Measurements from ENCODE around the gene FOXD3. TPM values are rescaled to one million over a fixed set of nuclear protein-coding genes. Genes with fewer than 3 reads are reported as not detected.

The FOXD3 gene
- total and polyA plus RNA-seq, 4 donors = under 0.01 to 0.05 TPM; not detected in 2

DNA sequence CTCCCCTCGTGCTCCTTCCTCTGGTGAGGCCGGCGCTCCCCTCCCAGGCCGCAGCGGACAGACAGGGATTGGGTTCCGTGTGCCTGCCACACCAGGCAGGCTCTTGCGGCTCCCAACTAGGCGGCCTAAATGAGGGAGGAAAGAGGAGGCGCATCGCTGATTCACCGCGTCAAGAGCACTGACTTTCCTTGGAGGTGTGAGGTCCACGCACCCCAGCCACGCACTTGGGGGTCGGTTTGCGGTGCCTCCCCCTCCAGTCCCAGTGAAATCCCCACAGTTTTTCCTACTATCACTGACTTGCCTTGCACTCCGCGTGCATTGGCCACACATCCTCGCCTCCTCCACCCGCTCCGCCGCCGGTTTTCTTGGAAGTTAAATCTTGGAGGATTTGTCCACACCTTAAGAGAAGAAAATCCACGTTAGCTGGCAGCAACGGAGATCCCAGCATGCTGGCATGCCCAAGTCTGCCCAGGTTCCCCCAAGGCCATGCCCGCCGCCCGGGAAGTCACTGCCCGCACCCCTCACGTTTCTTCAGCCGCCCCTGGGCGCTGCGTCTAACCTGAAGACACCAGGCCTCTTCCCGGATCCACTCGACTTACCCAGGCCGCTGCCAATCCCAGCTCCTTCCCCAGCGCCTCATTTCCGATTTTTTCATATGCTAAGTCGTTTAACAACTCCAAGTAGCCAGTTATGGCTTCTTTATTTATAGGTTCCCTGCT, 1.1 kb upstream of the FOXD3 start:
- H3K9me3 ChIP-seq (ENCODE audit: control insufficient read depth in 4 of 4, low read length in 3 of 4) = peaks cover 0 to 21% (median under 1%) of the 10 kb centered on the region in 4 donors
- peaks cover 10 to 31% (median 19%) of the 10 kb centered on the region in 4 donors for H3K27me3 ChIP-seq (ENCODE audit: control insufficient read depth in 4 of 4, insufficient read depth in 4 of 4, low read length in 3 of 4)
- DNase-seq (ENCODE audit: low spot score) = no peak
- H3K27ac ChIP-seq (ENCODE audit: low read depth in 1 of 2, low read length in 2 of 2) = no peak overlapping the region
- no peak for TF ChIP-seq GABPA (IDR thresholded peaks at IDR 0.05 in 1 of 2, conservative IDR thresholded peaks at IDR 0.05 in 1 of 2)
- TF ChIP-seq TAF1 (conservative IDR thresholded peaks at IDR 0.05) = no peak
- no peak for TF ChIP-seq ATF3 (IDR thresholded peaks at IDR 0.05)
- no peak for TF ChIP-seq NR2F2 (IDR thresholded peaks at IDR 0.05)
- TF ChIP-seq HNF4A (conservative IDR thresholded peaks at IDR 0.05) = no peak
- no peak for TF ChIP-seq EGR1 (IDR thresholded peaks at IDR 0.05; ENCODE audit: low read depth in 2 of 2)
- no peak for TF ChIP-seq JUND (IDR thresholded peaks at IDR 0.05)
- no peak for TF ChIP-seq RXRA (IDR thresholded peaks at IDR 0.05)
- no peak for TF ChIP-seq REST (IDR thresholded peaks at IDR 0.05)
- TF ChIP-seq FOXA2 (IDR thresholded peaks at IDR 0.05) = no peak
- H3K9ac ChIP-seq (ENCODE audit: low read depth in 1 of 2, low read length in 2 of 2) = no peak overlapping the region
- 12% methylated on average over 39 of the region's 39 CpGs for WGBS
- H3K36me3 ChIP-seq (ENCODE audit: control insufficient read depth in 4 of 4, insufficient read depth in 3 of 4, low read depth in 1 of 4, low read length in 3 of 4) = no peaks in the 10 kb centered on the region
- H3K4me1 ChIP-seq (ENCODE audit: control insufficient read depth in 4 of 4, insufficient read depth in 4 of 4, low read length in 3 of 4) = peaks cover 4 to 38% (median 27%) of the 10 kb centered on the region in 4 donors
- no peak overlapping the region for H3K4me3 ChIP-seq (ENCODE audit: low read depth in 1 of 3, low read length in 3 of 3)

DNA sequence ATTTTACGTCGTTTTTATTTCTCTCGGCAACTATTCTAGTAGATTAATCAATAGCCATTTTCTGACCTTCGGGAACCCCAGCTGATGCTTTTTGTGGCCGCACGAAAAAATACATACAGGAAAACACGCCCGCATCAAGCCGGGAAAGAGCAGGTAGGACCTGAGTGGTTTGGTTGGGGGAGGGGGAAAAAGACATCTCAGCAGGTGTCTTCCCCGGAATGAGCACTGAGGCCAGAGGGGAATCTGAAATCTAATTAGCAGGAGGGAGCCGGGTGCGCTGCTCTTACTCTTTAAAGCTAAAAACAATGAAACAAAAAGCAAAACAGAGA, 618 bp upstream of the FOXD3 start:
- TF ChIP-seq REST (IDR thresholded peaks at IDR 0.05) (no peak), HNF4A (conservative IDR thresholded peaks at IDR 0.05) (no peak), HNF4G (IDR thresholded peaks at IDR 0.05) (no peak), NR2F2 (IDR thresholded peaks at IDR 0.05) (no peak), RAD21 (IDR thresholded peaks at IDR 0.05) (no peak), GABPA (IDR thresholded peaks at IDR 0.05 in 1 of 2, conservative IDR thresholded peaks at IDR 0.05 in 1 of 2) (no peak), EGR1 (IDR thresholded peaks at IDR 0.05; ENCODE audit: low read depth in 2 of 2) (no peak), JUND (IDR thresholded peaks at IDR 0.05) (no peak), SP1 (IDR thresholded peaks at IDR 0.05) (no peak), FOXA1 (IDR thresholded peaks at IDR 0.05) (no peak), ATF3 (IDR thresholded peaks at IDR 0.05) (no peak), YY1 (IDR thresholded peaks at IDR 0.05) (no peak), FOXA2 (IDR thresholded peaks at IDR 0.05) (no peak), MAX (IDR thresholded peaks at IDR 0.05) (no peak), TAF1 (conservative IDR thresholded peaks at IDR 0.05) (no peak), RXRA (IDR thresholded peaks at IDR 0.05) (no peak)
- TF ChIP-seq, protein P1, sequence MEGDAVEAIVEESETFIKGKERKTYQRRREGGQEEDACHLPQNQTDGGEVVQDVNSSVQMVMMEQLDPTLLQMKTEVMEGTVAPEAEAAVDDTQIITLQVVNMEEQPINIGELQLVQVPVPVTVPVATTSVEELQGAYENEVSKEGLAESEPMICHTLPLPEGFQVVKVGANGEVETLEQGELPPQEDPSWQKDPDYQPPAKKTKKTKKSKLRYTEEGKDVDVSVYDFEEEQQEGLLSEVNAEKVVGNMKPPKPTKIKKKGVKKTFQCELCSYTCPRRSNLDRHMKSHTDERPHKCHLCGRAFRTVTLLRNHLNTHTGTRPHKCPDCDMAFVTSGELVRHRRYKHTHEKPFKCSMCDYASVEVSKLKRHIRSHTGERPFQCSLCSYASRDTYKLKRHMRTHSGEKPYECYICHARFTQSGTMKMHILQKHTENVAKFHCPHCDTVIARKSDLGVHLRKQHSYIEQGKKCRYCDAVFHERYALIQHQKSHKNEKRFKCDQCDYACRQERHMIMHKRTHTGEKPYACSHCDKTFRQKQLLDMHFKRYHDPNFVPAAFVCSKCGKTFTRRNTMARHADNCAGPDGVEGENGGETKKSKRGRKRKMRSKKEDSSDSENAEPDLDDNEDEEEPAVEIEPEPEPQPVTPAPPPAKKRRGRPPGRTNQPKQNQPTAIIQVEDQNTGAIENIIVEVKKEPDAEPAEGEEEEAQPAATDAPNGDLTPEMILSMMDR (IDR thresholded peaks at IDR 0.05; ENCODE audit: low read depth, low read length, missing input control) = no peak
- Histone ChIP-seq H3K27ac (ENCODE audit: low read depth in 1 of 2, low read length in 2 of 2) (no peak overlapping the region), H3K27me3 (ENCODE audit: control insufficient read depth in 4 of 4, insufficient read depth in 4 of 4, low read length in 3 of 4) (peaks cover 10 to 32% (median 19%) of the 10 kb centered on the region in 4 donors), H3K4me3 (ENCODE audit: low read depth in 1 of 3, low read length in 3 of 3) (peak overlapping the region in 2 of 3 donors; percentile 49 to 56), H3K4me1 (ENCODE audit: control insufficient read depth in 4 of 4, insufficient read depth in 4 of 4, low read length in 3 of 4) (peaks cover 4 to 38% (median 27%) of the 10 kb centered on the region in 4 donors), H3K9ac (ENCODE audit: low read depth in 1 of 2, low read length in 2 of 2) (no peak overlapping the region), H3K36me3 (ENCODE audit: control insufficient read depth in 4 of 4, insufficient read depth in 3 of 4, low read depth in 1 of 4, low read length in 3 of 4) (no peaks in the 10 kb centered on the region), H3K9me3 (ENCODE audit: control insufficient read depth in 4 of 4, low read length in 3 of 4) (peaks cover 0 to 21% (median under 1%) of the 10 kb centered on the region in 4 donors)
- DNase-seq (ENCODE audit: low spot score) = no peak
- WGBS = 6% methylated on average over 12 of the region's 12 CpGs
